Lung (tissue), 12 donors: ENCODE data around the gene ACTR8. TPM values are rescaled to one million over a fixed set of nuclear protein-coding genes. Genes with fewer than 3 reads are reported as not detected.

ENCODE experiments used
- ATAC-seq: fragments of 200-7000 bp; cut with Tn5 transposase; one replicate; pipeline ENCODE4 v1.9.1; 2020; ENCODE audit warnings: moderate number of reproducible peaks; ENCODE audit not compliant: insufficient read depth, low FRiP score
- DNase-seq, 3 donors: peaks; one replicate each; pipeline ENCODE4 v3.0.0-alpha.2; 2013 to 2017
- H3K27ac ChIP-seq, 2 donors: one replicate each; pipeline ENCODE4 v1.5.1; 2013; ENCODE audit warnings: mild to moderate bottlenecking in 2 of 2, moderate library complexity in 2 of 2, control low read depth in 1 of 2, inconsistent platforms in 1 of 2, low read depth in 1 of 2, low read length in 1 of 2
- H3K27me3 ChIP-seq, 3 donors: one replicate each; pipeline ENCODE4 v1.5.1; 2013; ENCODE audit warnings: low read length in 2 of 3; ENCODE audit not compliant: control insufficient read depth in 3 of 3, insufficient read depth in 3 of 3
- H3K36me3 ChIP-seq, 4 donors: one replicate each; pipeline ENCODE4 v1.5.1; 2013; ENCODE audit warnings: low read length in 4 of 4, mild to moderate bottlenecking in 1 of 4, moderate library complexity in 1 of 4; ENCODE audit not compliant: control insufficient read depth in 4 of 4, insufficient read depth in 4 of 4
- H3K4me1 ChIP-seq, 5 donors: one replicate each; pipeline ENCODE4 v1.5.1; 2013; ENCODE audit warnings: low read length in 5 of 5, mild to moderate bottlenecking in 2 of 5, moderate library complexity in 1 of 5; ENCODE audit not compliant: control insufficient read depth in 5 of 5, insufficient read depth in 5 of 5
- H3K4me3 ChIP-seq: one replicate; pipeline ENCODE4 v1.5.1; 2013; ENCODE audit warnings: mild to moderate bottlenecking, control low read depth, moderate library complexity
- H3K9ac ChIP-seq, 2 donors: one replicate each; pipeline ENCODE4 v1.5.1; 2013; ENCODE audit warnings: low read length in 2 of 2, control low read depth in 1 of 2; ENCODE audit not compliant: insufficient read depth in 1 of 2
- H3K9me3 ChIP-seq, 4 donors: one replicate each; pipeline ENCODE4 v1.5.1; 2013; ENCODE audit warnings: low read length in 3 of 4, mild to moderate bottlenecking in 1 of 4, moderate library complexity in 1 of 4; ENCODE audit not compliant: control insufficient read depth in 4 of 4, insufficient read depth in 3 of 4
- CTCF ChIP-seq: IDR thresholded peaks from 2 replicates; pipeline ENCODE4 v1.5.1; 2012; ENCODE audit warnings: mild to moderate bottlenecking; ENCODE audit errors: control extremely low read depth, extremely low read depth
- WGBS, 2 donors: extraction: QIAGEN DNeasy Blood & Tissue Kit; methylation state at CpG; one replicate each; pipeline ENCODE4 v1.1.7; 2013; 5-methylcytosine and 5-hydroxymethylcytosine counted together
- polyA plus RNA-seq, 2 donors: library from polyadenylated mRNA; stranded (reverse); fragments of 200-250 nt; gene quantifications; one replicate each; pipeline ENCODE4 v1.2.1, GENCODE V29; 2013
- total RNA-seq, 2 donors: library from RNA; depleted of rRNA in 1 of 2; stranded (reverse); fragments of >200 nt in 1 of 2; gene quantifications; one replicate each; pipeline ENCODE4 v1.2.1, GENCODE V29; 2014 to 2021
- donor health status: control.
- donor health status: control.
- donor health status: Bipolar disorder and iron deficiency.
- donor health status: healthy.
- donor health status: DM: yes; HTN: yes; CAD: no.

The ACTR8 gene
- total and polyA plus RNA-seq, 4 donors: 12.4 to 28.8 (median 21.0) TPM

GRCh38 chr3:53828581-53828980 is 53.4 kb downstream of the ACTR8 start:
- H3K27me3 ChIP-seq: no peaks in the 10 kb centered on the region
- H3K9me3 ChIP-seq: no peaks in the 10 kb centered on the region
- no peak overlapping the region for H3K27ac ChIP-seq
- DNase-seq (no peak), ATAC-seq (no peak)
- 46 to 53% methylated on average over 1 of the region's 1 CpG for WGBS, 2 donors
- no peak for TF ChIP-seq CTCF
- H3K36me3 ChIP-seq: no peaks in the 10 kb centered on the region
- H3K9ac ChIP-seq: no peak overlapping the region
- no peak overlapping the region for H3K4me3 ChIP-seq
- H3K4me1 ChIP-seq: peaks cover 0 to 6% (median 3%) of the 10 kb centered on the region in 5 donors

- Histone ChIP-seq H3K4me3 (no peak overlapping the region), H3K9ac (no peak overlapping the region), H3K27me3 (no peaks in the 10 kb centered on the region), H3K36me3 (peaks cover 0 to 5% (median 0%) of the 10 kb centered on the region in 4 donors), H3K9me3 (no peaks in the 10 kb centered on the region), H3K27ac (no peak overlapping the region), H3K4me1 (peaks cover 0 to 6% (median 3%) of the 10 kb centered on the region in 5 donors)
- 47 to 73% methylated on average over 1 of the region's 1 CpG for WGBS, 2 donors
- ATAC-seq: no peak
- no peak for DNase-seq
- no peak for TF ChIP-seq CTCF
These were observed 55.9 kb downstream of the ACTR8 start for GRCh38 chr3:53826048-53826447.

- WGBS, 2 donors: 89 to 92% methylated on average over 4 of the region's 4 CpGs
- no peak overlapping the region for H3K9ac ChIP-seq
- ATAC-seq (no peak), DNase-seq (no peak)
- H3K36me3 ChIP-seq: peaks cover 0 to 5% (median under 1%) of the 10 kb centered on the region in 4 donors
- H3K4me3 ChIP-seq: no peak overlapping the region
- peaks cover 0 to 6% (median 3%) of the 10 kb centered on the region in 5 donors for H3K4me1 ChIP-seq
- no peak overlapping the region for H3K27ac ChIP-seq
- H3K27me3 ChIP-seq: no peaks in the 10 kb centered on the region
- no peaks in the 10 kb centered on the region for H3K9me3 ChIP-seq
- no peak for TF ChIP-seq CTCF
These were observed 57.2 kb downstream of the ACTR8 start for GRCh38 chr3:53824795-53825194.

- H3K27ac ChIP-seq: peak overlapping the region in 1 of 2 donors; percentile 10
- H3K9me3 ChIP-seq: no peaks in the 10 kb centered on the region
- WGBS, 2 donors: 68 to 76% methylated on average over 10 of the region's 10 CpGs
- peaks cover 0 to 5% (median 1%) of the 10 kb centered on the region in 4 donors for H3K36me3 ChIP-seq
- no peaks in the 10 kb centered on the region for H3K27me3 ChIP-seq
- no peak for TF ChIP-seq CTCF
- DNase-seq (no peak), ATAC-seq (no peak)
- H3K4me3 ChIP-seq: no peak overlapping the region
- peaks cover 0 to 6% (median 3%) of the 10 kb centered on the region in 5 donors for H3K4me1 ChIP-seq
- H3K9ac ChIP-seq: no peak overlapping the region
These were observed 57.8 kb downstream of the ACTR8 start for GRCh38 chr3:53823956-53824657.
